ENCODE results near the gene ZBTB7B. TPM values are rescaled to one million over a fixed set of nuclear protein-coding genes. Genes with fewer than 3 reads are reported as not detected.
A peak's percentile ranks its signal among the peaks of the same experiment; 100 is the strongest.

Gene ZBTB7B
- total and polyA plus RNA-seq, 9 of the 15 experiments (the other 6 are each of a cell fraction or from before 2014, with no cell fraction given) = 0.04 to 46.5 (median 15.2) TPM

DNA sequence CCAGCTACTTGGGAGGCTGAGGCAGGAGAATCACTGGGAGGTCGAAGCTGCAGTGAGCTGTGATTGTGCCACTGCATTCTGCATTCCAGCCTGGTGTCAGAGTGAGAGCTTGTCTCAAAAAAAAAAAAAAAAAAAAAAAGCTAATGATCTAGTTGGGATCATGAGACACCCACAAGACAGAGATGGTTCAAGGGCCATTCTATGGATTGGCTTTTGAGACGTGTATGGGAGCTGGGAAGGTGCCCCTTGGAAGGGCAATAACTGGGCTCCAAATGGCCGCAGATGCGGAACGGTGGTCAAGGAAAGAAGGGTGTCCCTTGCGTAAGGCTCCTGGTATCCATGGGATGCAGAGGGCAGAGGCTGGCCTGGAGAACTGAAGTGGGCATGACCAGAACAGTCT is 41.8 kb downstream of the ZBTB7B start:
- POLR2A ChIA-PET = interaction anchor here (0.6 to 2.1 kb wide), 4 partner anchors 16 to 32 kb away, joined by 3 to 5 read pairs (median 3); no protein-coding TSS in a partner anchor
- Histone ChIP-seq H3K9me3 (replicated peaks; ENCODE audit: control insufficient read depth, insufficient read depth, low read depth, low read length) (no peaks in the 10 kb centered on the region), H2AFZ (ENCODE audit: low read depth, low read length) (no peak overlapping the region), H3K4me3 (no peak overlapping the region), H3K27me3 (ENCODE audit: control insufficient read depth in 2 of 2, insufficient read depth in 2 of 2, low read length in 2 of 2) (no peaks in the 10 kb centered on the region; a peak in 1 of 5 replicates), H3K79me2 (ENCODE audit: control insufficient read depth, insufficient read depth, low read length) (no peaks in the 10 kb centered on the region), H3K27ac (ENCODE audit: extremely low read depth, low read depth, low read length) (no peak overlapping the region), H3K4me2 (ENCODE audit: insufficient read depth, low read length) (no peak overlapping the region), H3K9ac (ENCODE audit: insufficient read depth in 1 of 2, low read depth in 2 of 2, low read length in 2 of 2) (peak overlapping the region in 1 of 2 experiments; percentile 59; a peak in 1 of 4 replicates), H3K36me3 (ENCODE audit: control insufficient read depth, insufficient read depth, low read length) (no peaks in the 10 kb centered on the region), H3K9me1 (ENCODE audit: control insufficient read depth, insufficient read depth, low read length) (peaks cover 4% of the 10 kb centered on the region), H4K20me1 (replicated peaks; ENCODE audit: control insufficient read depth, insufficient read depth, low read length) (peaks cover 6% of the 10 kb centered on the region; the same call in 1 of the 2 replicates), H3K4me1 (replicated peaks in 1 of 2; ENCODE audit: control insufficient read depth in 2 of 2, insufficient read depth in 2 of 2, low read length in 2 of 2) (peaks cover 11 to 27% of the 10 kb centered on the region in 2 experiments; a peak in 4 of 5 replicates)
- intact Hi-C loops (cut with micrococcal nuclease) (no loop called here), in situ Hi-C loops (cut with MboI) (no loop called here)
- FAIRE-seq (no peak), ATAC-seq (no peak), DNase-seq (ENCODE audit: extremely low read depth in 1 of 4, low spot score in 3 of 4) (no peak)
- CTCF ChIA-PET (ENCODE audit: low intra/inter-chr PET ratio) = interaction anchor here (0.8 to 3.1 kb wide), 3 partner anchors 18 to 82 kb away, joined by 6 to 19 read pairs (median 8); partner anchors contain the start of gene PYGO2
- WGBS (ENCODE audit: insufficient coverage, low coverage, missing lambda C conversion rate) = 68% methylated on average over 6 of the region's 6 CpGs
- BruUV-seq (replicated peaks) = no TSS peak
- TF ChIP-seq, protein P1, sequence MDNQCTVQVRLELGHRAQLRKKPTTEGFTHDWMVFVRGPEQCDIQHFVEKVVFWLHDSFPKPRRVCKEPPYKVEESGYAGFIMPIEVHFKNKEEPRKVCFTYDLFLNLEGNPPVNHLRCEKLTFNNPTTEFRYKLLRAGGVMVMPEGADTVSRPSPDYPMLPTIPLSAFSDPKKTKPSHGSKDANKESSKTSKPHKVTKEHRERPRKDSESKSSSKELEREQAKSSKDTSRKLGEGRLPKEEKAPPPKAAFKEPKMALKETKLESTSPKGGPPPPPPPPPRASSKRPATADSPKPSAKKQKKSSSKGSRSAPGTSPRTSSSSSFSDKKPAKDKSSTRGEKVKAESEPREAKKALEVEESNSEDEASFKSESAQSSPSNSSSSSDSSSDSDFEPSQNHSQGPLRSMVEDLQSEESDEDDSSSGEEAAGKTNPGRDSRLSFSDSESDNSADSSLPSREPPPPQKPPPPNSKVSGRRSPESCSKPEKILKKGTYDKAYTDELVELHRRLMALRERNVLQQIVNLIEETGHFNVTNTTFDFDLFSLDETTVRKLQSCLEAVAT (IDR thresholded peaks at IDR 0.05) = no peak
- TF ChIP-seq, protein P2, sequence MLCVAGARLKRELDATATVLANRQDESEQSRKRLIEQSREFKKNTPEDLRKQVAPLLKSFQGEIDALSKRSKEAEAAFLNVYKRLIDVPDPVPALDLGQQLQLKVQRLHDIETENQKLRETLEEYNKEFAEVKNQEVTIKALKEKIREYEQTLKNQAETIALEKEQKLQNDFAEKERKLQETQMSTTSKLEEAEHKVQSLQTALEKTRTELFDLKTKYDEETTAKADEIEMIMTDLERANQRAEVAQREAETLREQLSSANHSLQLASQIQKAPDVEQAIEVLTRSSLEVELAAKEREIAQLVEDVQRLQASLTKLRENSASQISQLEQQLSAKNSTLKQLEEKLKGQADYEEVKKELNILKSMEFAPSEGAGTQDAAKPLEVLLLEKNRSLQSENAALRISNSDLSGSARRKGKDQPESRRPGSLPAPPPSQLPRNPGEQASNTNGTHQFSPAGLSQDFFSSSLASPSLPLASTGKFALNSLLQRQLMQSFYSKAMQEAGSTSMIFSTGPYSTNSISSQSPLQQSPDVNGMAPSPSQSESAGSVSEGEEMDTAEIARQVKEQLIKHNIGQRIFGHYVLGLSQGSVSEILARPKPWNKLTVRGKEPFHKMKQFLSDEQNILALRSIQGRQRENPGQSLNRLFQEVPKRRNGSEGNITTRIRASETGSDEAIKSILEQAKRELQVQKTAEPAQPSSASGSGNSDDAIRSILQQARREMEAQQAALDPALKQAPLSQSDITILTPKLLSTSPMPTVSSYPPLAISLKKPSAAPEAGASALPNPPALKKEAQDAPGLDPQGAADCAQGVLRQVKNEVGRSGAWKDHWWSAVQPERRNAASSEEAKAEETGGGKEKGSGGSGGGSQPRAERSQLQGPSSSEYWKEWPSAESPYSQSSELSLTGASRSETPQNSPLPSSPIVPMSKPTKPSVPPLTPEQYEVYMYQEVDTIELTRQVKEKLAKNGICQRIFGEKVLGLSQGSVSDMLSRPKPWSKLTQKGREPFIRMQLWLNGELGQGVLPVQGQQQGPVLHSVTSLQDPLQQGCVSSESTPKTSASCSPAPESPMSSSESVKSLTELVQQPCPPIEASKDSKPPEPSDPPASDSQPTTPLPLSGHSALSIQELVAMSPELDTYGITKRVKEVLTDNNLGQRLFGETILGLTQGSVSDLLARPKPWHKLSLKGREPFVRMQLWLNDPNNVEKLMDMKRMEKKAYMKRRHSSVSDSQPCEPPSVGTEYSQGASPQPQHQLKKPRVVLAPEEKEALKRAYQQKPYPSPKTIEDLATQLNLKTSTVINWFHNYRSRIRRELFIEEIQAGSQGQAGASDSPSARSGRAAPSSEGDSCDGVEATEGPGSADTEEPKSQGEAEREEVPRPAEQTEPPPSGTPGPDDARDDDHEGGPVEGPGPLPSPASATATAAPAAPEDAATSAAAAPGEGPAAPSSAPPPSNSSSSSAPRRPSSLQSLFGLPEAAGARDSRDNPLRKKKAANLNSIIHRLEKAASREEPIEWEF (CRISPR knock-in tag; IDR thresholded peaks at IDR 0.05) = no peak
- TF ChIP-seq, protein P3, sequence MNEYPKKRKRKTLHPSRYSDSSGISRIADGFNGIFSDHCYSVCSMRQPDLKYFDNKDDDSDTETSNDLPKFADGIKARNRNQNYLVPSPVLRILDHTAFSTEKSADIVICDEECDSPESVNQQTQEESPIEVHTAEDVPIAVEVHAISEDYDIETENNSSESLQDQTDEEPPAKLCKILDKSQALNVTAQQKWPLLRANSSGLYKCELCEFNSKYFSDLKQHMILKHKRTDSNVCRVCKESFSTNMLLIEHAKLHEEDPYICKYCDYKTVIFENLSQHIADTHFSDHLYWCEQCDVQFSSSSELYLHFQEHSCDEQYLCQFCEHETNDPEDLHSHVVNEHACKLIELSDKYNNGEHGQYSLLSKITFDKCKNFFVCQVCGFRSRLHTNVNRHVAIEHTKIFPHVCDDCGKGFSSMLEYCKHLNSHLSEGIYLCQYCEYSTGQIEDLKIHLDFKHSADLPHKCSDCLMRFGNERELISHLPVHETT (CRISPR knock-in tag; conservative IDR thresholded peaks at IDR 0.05 in 1 of 2, IDR thresholded peaks at IDR 0.05 in 1 of 2) = no peak
- TF ChIP-seq ZNF282 (CRISPR knock-in tag; IDR thresholded peaks at IDR 0.05) = no peak
- no peak for TF ChIP-seq ZFX (CRISPR knock-in tag; IDR thresholded peaks at IDR 0.05)
- TF ChIP-seq CAMTA2 (CRISPR knock-in tag; conservative IDR thresholded peaks at IDR 0.05) = no peak
- TF ChIP-seq, protein P4, sequence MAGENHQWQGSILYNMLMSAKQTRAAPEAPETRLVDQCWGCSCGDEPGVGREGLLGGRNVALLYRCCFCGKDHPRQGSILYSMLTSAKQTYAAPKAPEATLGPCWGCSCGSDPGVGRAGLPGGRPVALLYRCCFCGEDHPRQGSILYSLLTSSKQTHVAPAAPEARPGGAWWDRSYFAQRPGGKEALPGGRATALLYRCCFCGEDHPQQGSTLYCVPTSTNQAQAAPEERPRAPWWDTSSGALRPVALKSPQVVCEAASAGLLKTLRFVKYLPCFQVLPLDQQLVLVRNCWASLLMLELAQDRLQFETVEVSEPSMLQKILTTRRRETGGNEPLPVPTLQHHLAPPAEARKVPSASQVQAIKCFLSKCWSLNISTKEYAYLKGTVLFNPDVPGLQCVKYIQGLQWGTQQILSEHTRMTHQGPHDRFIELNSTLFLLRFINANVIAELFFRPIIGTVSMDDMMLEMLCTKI (IDR thresholded peaks at IDR 0.05; ENCODE audit: partially characterized antibody) = no peak
- no peak for TF ChIP-seq ZZZ3 (IDR thresholded peaks at IDR 0.05)
- TF ChIP-seq ZNF764 (CRISPR knock-in tag; IDR thresholded peaks at IDR 0.05; ENCODE audit: low read depth) = no peak
- TF ChIP-seq PTBP1 (IDR thresholded peaks at IDR 0.05; ENCODE audit: low read depth, low read length) = no peak
- TF ChIP-seq, protein P5, sequence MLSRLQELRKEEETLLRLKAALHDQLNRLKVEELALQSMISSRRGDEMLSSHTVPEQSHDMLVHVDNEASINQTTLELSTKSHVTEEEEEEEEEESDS (CRISPR knock-in tag; IDR thresholded peaks at IDR 0.05) = no peak
- no peak for TF ChIP-seq ZNF253 (CRISPR knock-in tag; conservative IDR thresholded peaks at IDR 0.05)
- TF ChIP-seq ARNT (IDR thresholded peaks at IDR 0.05) = no peak

All from K562 (cell line).